HEK293T (cell line): ENCODE data around the gene PDE1A.

Experiments
- CTCF ChIA-PET: fragments of 350-600 bp; formaldehyde crosslinking; extraction: SDS; loops from one replicate; lab custom pipeline; 2021; ENCODE audit warnings: antibody characterized with exemption, inconsistent platforms; lab: Yijun Ruan, JAX
- POLR2A ChIA-PET: fragments of 350-600 bp; formaldehyde crosslinking; extraction: SDS; loops from one replicate; lab custom pipeline; 2020; ENCODE audit warnings: antibody characterized with exemption, inconsistent platforms; lab: Yijun Ruan, JAX
- DNase-seq: peaks from one replicate; pipeline ENCODE4 v3.0.0; 2012; ENCODE audit warnings: mixed read lengths; ENCODE audit errors: extremely low spot score
- ARNT ChIP-seq: fragments of 450-650 bp; IDR thresholded peaks from 2 replicates; pipeline ENCODE4 v1.6.1; 2017; ENCODE audit warnings: mild to moderate bottlenecking
- BHLHE40 ChIP-seq: fragments of 450-650 bp; IDR thresholded peaks from 2 replicates; pipeline ENCODE4 v1.6.1; 2016; ENCODE audit warnings: mild to moderate bottlenecking, moderate library complexity, borderline replicate concordance
- CTBP1 ChIP-seq: fragments of 450-650 bp; IDR thresholded peaks from 2 replicates; pipeline ENCODE4 v1.6.1; 2016; ENCODE audit warnings: borderline replicate concordance
- ELF4 ChIP-seq: fragments of 450-650 bp; IDR thresholded peaks from 2 replicates; pipeline ENCODE4 v1.6.1; 2017; ENCODE audit warnings: antibody characterized with exemption
- FOXA1 ChIP-seq: fragments of 450-650 bp; IDR thresholded peaks from 2 replicates; pipeline ENCODE4 v1.6.1; 2016; ENCODE audit warnings: mild to moderate bottlenecking
- FOXK2 ChIP-seq: fragments of 450-650 bp; IDR thresholded peaks from 2 replicates; pipeline ENCODE4 v1.6.1; 2016; ENCODE audit warnings: mild to moderate bottlenecking
- FOXM1 ChIP-seq: fragments of 450-650 bp; IDR thresholded peaks from 2 replicates; pipeline ENCODE4 v1.6.1; 2017; ENCODE audit warnings: mild to moderate bottlenecking, borderline replicate concordance
- HDGF ChIP-seq: fragments of 450-650 bp; IDR thresholded peaks from 2 replicates; pipeline ENCODE4 v1.6.1; 2017; ENCODE audit warnings: antibody characterized with exemption, borderline replicate concordance
- L3MBTL2 ChIP-seq: fragments of 450-650 bp; conservative IDR thresholded peaks from 2 replicates; pipeline ENCODE4 v1.6.1; 2016; ENCODE audit warnings: mild to moderate bottlenecking
- LEF1 ChIP-seq: fragments of 450-650 bp; IDR thresholded peaks from 2 replicates; pipeline ENCODE4 v1.6.1; 2017; ENCODE audit warnings: mild to moderate bottlenecking, borderline replicate concordance
- NFRKB ChIP-seq: fragments of 450-650 bp; IDR thresholded peaks from 2 replicates; pipeline ENCODE4 v1.6.1; 2016; ENCODE audit warnings: mild to moderate bottlenecking, moderate library complexity
- PKNOX1 ChIP-seq: fragments of 450-650 bp; IDR thresholded peaks from 2 replicates; pipeline ENCODE4 v1.6.1; 2016
- SP1 ChIP-seq: fragments of 450-650 bp; IDR thresholded peaks from 2 replicates; pipeline ENCODE4 v1.6.1; 2017
- SUZ12 ChIP-seq: fragments of 450-650 bp; IDR thresholded peaks from 2 replicates; pipeline ENCODE4 v1.6.1; 2016; ENCODE audit warnings: mild to moderate bottlenecking
- TARDBP ChIP-seq: fragments of 450-650 bp; IDR thresholded peaks from 2 replicates; pipeline ENCODE4 v1.6.1; 2016
- ZNF384 ChIP-seq: fragments of 450-650 bp; IDR thresholded peaks from 2 replicates; pipeline ENCODE4 v1.6.1; 2016

The PDE1A gene

GRCh38 chr2:182208421-182208820, 218.4 kb downstream of the PDE1A start:
- POLR2A ChIA-PET = no interaction called here
- DNase-seq = no peak
- CTCF ChIA-PET = no interaction called here
- TF ChIP-seq NFRKB (no peak), LEF1 (no peak)

GRCh38 chr2:182207049-182207746, 219.6 kb downstream of the PDE1A start:
- CTCF ChIA-PET = no interaction called here
- TF ChIP-seq FOXA1 (no peak), NFRKB (no peak), FOXK2 (no peak), TARDBP (no peak), PKNOX1 (no peak), L3MBTL2 (no peak), HDGF (no peak), SUZ12 (no peak), SP1 (no peak), ZNF384 (no peak), BHLHE40 (no peak), ELF4 (no peak), ARNT (no peak), LEF1 (no peak), CTBP1 (no peak)
- DNase-seq = no peak
- POLR2A ChIA-PET = no interaction called here

GRCh38 chr2:182197529-182197928, 229.3 kb downstream of the PDE1A start:
- ChIA-PET POLR2A (no interaction called here), CTCF (no interaction called here)
- no peak for DNase-seq
- no peak for TF ChIP-seq SP1
- TF ChIP-seq ARNT = no peak
- no peak for TF ChIP-seq BHLHE40
- TF ChIP-seq LEF1 = no peak
- no peak for TF ChIP-seq HDGF
- TF ChIP-seq L3MBTL2 = no peak
- no peak for TF ChIP-seq FOXA1
- no peak for TF ChIP-seq ELF4
- no peak for TF ChIP-seq FOXK2
- TF ChIP-seq ZNF384 = no peak
- TF ChIP-seq FOXM1 = no peak

GRCh38 chr2:182193291-182193690, 233.5 kb downstream of the PDE1A start:
- ChIA-PET POLR2A (no interaction called here), CTCF (no interaction called here)
- TF ChIP-seq FOXM1 = no peak
- no peak for TF ChIP-seq ARNT
- TF ChIP-seq BHLHE40 = no peak
- TF ChIP-seq FOXA1 = no peak
- no peak for TF ChIP-seq ZNF384
- no peak for TF ChIP-seq CTBP1
- no peak for TF ChIP-seq SP1
- no peak for TF ChIP-seq NFRKB
- TF ChIP-seq ELF4 = no peak
- DNase-seq = no peak

GRCh38 chr2:182191061-182191460, 235.8 kb downstream of the PDE1A start:
- TF ChIP-seq TARDBP (no peak), SUZ12 (no peak), SP1 (no peak), LEF1 (no peak), ZNF384 (no peak), ARNT (no peak), FOXM1 (no peak), CTBP1 (no peak), PKNOX1 (no peak), L3MBTL2 (no peak)
- POLR2A ChIA-PET = no interaction called here
- no peak for DNase-seq
- CTCF ChIA-PET = interaction anchor here (0.7 to 1.1 kb wide), 2 partner anchors 256 to 458 kb away, joined by 3 read pairs; no protein-coding TSS in a partner anchor

- CTCF ChIA-PET = interaction anchor here (0.6 to 3.9 kb wide), 6 partner anchors 9 to 576 kb away, joined by 3 to 29 read pairs (median 4); no protein-coding TSS in a partner anchor
- no peak for TF ChIP-seq HDGF
- no peak for TF ChIP-seq BHLHE40
- no peak for TF ChIP-seq FOXA1
- TF ChIP-seq NFRKB = no peak
- no peak for TF ChIP-seq LEF1
- no peak for TF ChIP-seq SUZ12
- no peak for TF ChIP-seq ARNT
- no peak for TF ChIP-seq SP1
- no peak for DNase-seq
- POLR2A ChIA-PET = no interaction called here
These were observed 239.7 kb downstream of the PDE1A start for GRCh38 chr2:182187130-182187529.
